Natural killer cell treated with Interleukin-12 subunit alpha and Interleukin-12 subunit beta and Interleukin-15 and Interleukin-18, amount 100 ng/mL, for 72 hours (primary cell): ENCODE measurements around the gene IGF2BP1. TPM values are rescaled to one million over a fixed set of nuclear protein-coding genes. Genes with fewer than 3 reads are reported as not detected.
"Not testable (repeated sequence)": the region's sequence is repeated elsewhere in the genome, so short reads cannot be mapped to it uniquely, and the experiment has no call there.

Experiments
- ATAC-seq, 2 donors: fragments of 150-1000 bp; cut with Tn5 transposase in 1 of 2; sonication (Bioruptor Pico), chemical (Tn5 transposase) in 1 of 2; 2 replicates each; pipeline ENCODE4 v1.10.0; 2021
- DNase-seq: peaks from one replicate; pipeline ENCODE4 v3.0.0; 2022; ENCODE audit warnings: low spot score
- H3K27ac Mint-ChIP-seq, 2 donors: 1 replicate in 1 of 2; 2 replicates in 1 of 2; pipeline ENCODE4 v1.8.0; 2022; ENCODE audit warnings: mixed read lengths in 2 of 2, mild to moderate bottlenecking in 1 of 2, moderate library complexity in 1 of 2
- H3K27me3 Mint-ChIP-seq, 2 donors: 1 replicate in 1 of 2; 2 replicates in 1 of 2; pipeline ENCODE4 v1.8.0; 2022; ENCODE audit warnings: mixed read lengths in 2 of 2
- H3K36me3 Mint-ChIP-seq: one replicate; pipeline ENCODE4 v1.8.0; 2022; ENCODE audit warnings: mixed read lengths
- H3K4me1 Mint-ChIP-seq, 2 donors: 1 replicate in 1 of 2; 2 replicates in 1 of 2; pipeline ENCODE4 v1.8.0; 2022; ENCODE audit warnings: low read depth in 2 of 2, mixed read lengths in 2 of 2, mild to moderate bottlenecking in 1 of 2
- H3K4me3 Mint-ChIP-seq: one replicate; pipeline ENCODE4 v1.8.0; 2022; ENCODE audit warnings: mixed read lengths
- H3K9me3 Mint-ChIP-seq: 2 replicates; pipeline ENCODE4 v1.8.0; 2022; ENCODE audit warnings: mixed read lengths
- total RNA-seq, 2 donors: library from RNA; stranded (reverse); gene quantifications; one replicate each; pipeline ENCODE4 v1.2.3, GENCODE V29; 2022

The IGF2BP1 gene
- total RNA-seq, 2 donors from 2014 or later: 0.55 TPM; not detected in 1

- no peak overlapping the region for H3K4me3 Mint-ChIP-seq
- no peaks in the 10 kb centered on the region for H3K9me3 Mint-ChIP-seq
- H3K4me1 Mint-ChIP-seq: peaks cover 16 to 18% of the 10 kb centered on the region in 2 donors
- DNase-seq (no peak), ATAC-seq (no peak)
- no peak overlapping the region for H3K27ac Mint-ChIP-seq
- H3K36me3 Mint-ChIP-seq: no peaks in the 10 kb centered on the region
- H3K27me3 Mint-ChIP-seq: no peaks in the 10 kb centered on the region
These were observed 93.9 kb downstream of the IGF2BP1 start for GRCh38 chr17:49090878-49091594.

GRCh38 chr17:49093131-49093530 is 95.9 kb downstream of the IGF2BP1 start:
- no peaks in the 10 kb centered on the region for H3K9me3 Mint-ChIP-seq
- no peaks in the 10 kb centered on the region for H3K36me3 Mint-ChIP-seq
- peaks cover 4% of the 10 kb centered on the region in 2 donors for H3K4me1 Mint-ChIP-seq
- H3K27me3 Mint-ChIP-seq: no peaks in the 10 kb centered on the region
- no peak overlapping the region for H3K4me3 Mint-ChIP-seq
- ATAC-seq: no peak
- H3K27ac Mint-ChIP-seq: no peak overlapping the region
- no peak for DNase-seq

DNA sequence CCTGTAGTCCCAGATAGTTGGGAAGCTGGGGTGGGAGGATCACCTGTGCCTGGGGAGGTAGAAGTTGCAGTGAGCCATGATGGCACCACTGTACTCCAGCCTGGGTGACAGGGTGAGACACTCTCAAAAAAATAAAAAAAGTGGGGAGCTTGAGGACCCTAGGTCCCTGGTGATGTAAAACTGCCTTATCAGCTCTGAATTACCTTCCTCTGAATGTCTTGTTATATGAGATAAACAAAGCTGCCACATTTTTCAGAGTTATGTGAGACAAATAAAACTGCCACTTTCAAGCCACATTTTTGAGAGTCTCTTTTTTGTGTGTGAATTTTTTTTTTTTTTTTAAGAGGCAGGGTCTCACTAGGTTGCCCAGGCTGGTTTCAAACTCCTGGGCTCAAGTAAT is 103.4 kb downstream of the IGF2BP1 start:
- H3K36me3 Mint-ChIP-seq: no peaks in the 10 kb centered on the region
- no peak overlapping the region for H3K4me3 Mint-ChIP-seq
- H3K4me1 Mint-ChIP-seq: peaks cover 8 to 12% of the 10 kb centered on the region in 2 donors
- H3K27ac Mint-ChIP-seq: no peak overlapping the region
- peaks cover 6 to 7% of the 10 kb centered on the region in 2 donors for H3K27me3 Mint-ChIP-seq
- no peaks in the 10 kb centered on the region for H3K9me3 Mint-ChIP-seq
- no peak for DNase-seq
- no peak for ATAC-seq

DNA sequence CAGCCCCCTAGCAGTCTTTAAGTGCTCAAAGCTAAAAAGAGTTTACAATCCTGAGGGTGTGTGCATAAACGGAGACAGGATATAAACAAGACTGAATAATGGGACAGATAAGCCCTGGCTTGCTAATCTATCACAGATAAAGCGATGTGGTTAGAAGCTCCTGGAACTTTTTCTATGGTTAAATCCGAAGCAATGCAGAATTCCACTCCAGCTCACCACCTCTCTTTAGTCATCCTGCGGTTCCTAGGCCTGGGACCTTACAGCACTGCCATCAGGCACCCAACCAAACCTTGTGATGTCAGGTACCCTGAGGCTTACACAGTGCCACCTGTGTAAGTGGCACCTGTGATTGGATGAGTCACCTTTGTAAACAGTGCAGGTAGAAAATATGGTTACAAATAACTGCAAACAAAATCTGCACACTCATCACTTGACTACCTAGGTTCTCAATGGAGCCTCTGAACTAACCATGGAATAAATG is 103.9 kb downstream of the IGF2BP1 start:
- Mint-ChIP-seq H3K36me3 (no peaks in the 10 kb centered on the region), H3K27ac (no peak overlapping the region), H3K4me3 (no peak overlapping the region), H3K27me3 (peaks cover 6 to 8% of the 10 kb centered on the region in 2 donors), H3K4me1 (peaks cover 8 to 12% of the 10 kb centered on the region in 2 donors), H3K9me3 (no peaks in the 10 kb centered on the region)
- no peak for ATAC-seq
- no peak for DNase-seq

GRCh38 chr17:49103360-49103759 is 106.2 kb downstream of the IGF2BP1 start:
- not testable (repeated sequence) for H3K36me3 Mint-ChIP-seq, ATAC-seq, DNase-seq, H3K27ac Mint-ChIP-seq, H3K9me3 Mint-ChIP-seq, H3K27me3 Mint-ChIP-seq, H3K4me3 Mint-ChIP-seq
- H3K4me1 Mint-ChIP-seq: peaks cover 8 to 12% of the 10 kb centered on the region in 2 donors

- H3K4me1 Mint-ChIP-seq: peaks cover 8 to 12% of the 10 kb centered on the region in 2 donors
- H3K36me3 Mint-ChIP-seq: no peaks in the 10 kb centered on the region
- H3K4me3 Mint-ChIP-seq: no peak overlapping the region
- no peak for DNase-seq
- peaks cover 6 to 8% of the 10 kb centered on the region in 2 donors for H3K27me3 Mint-ChIP-seq
- H3K9me3 Mint-ChIP-seq: no peaks in the 10 kb centered on the region
- H3K27ac Mint-ChIP-seq: no peak overlapping the region
- no peak for ATAC-seq
These were observed 107.4 kb downstream of the IGF2BP1 start for GRCh38 chr17:49104511-49105074.

Other genes with a start within 250 kb of the IGF2BP1 start
- gene TTLL6, start 180.2 kb upstream of the IGF2BP1 start, total RNA-seq: not detected
- gene CALCOCO2, start 166.3 kb upstream of the IGF2BP1 start, total RNA-seq: 100 to 1,000 TPM; 118 to 166 TPM
- gene ATP5MC1, start 104.6 kb upstream of the IGF2BP1 start, total RNA-seq: 100 to 1,000 TPM in 1 of 2 donors, 10 to 100 TPM in 1; 66.5 to 102 TPM
- gene UBE2Z, start 89.0 kb upstream of the IGF2BP1 start, total RNA-seq: 100 to 1,000 TPM; 109 to 130 TPM
- 100 to 1,000 TPM; 116 to 148 TPM for gene SNF8, start 52.5 kb upstream of the IGF2BP1 start, total RNA-seq
- not detected for gene GIP, start 28.8 kb upstream of the IGF2BP1 start, total RNA-seq
- not detected for gene B4GALNT2, start 135.4 kb downstream of the IGF2BP1 start, total RNA-seq
- gene GNGT2, start 213.2 kb downstream of the IGF2BP1 start, total RNA-seq: 10 to 100 TPM; 15.3 to 19.6 TPM
- 10 to 100 TPM; 26.9 to 54.1 TPM for gene ABI3, start 213.3 kb downstream of the IGF2BP1 start, total RNA-seq
- not detected for gene PHOSPHO1, start 233.4 kb downstream of the IGF2BP1 start, total RNA-seq